ENCODE measurements around the gene SPA17.

- no peak for TF ChIP-seq CTCF (conservative IDR thresholded peaks at IDR 0.05; ENCODE audit: low read depth, low read length)
- TF ChIP-seq EZH2 (IDR thresholded peaks at IDR 0.05; ENCODE audit: borderline replicate concordance, low read depth, low read length, poor library complexity, severe bottlenecking) = no peak
These were observed 29.9 kb upstream of the SPA17 start for GRCh38 chr11:124643605-124644425.

Measured in A673 (cell line).